Femur (tissue), 1 donor: Measurements from ENCODE around the gene BBX.
A peak's percentile ranks its signal among the peaks of the same experiment; 100 is the strongest.
"Not testable (repeated sequence)": the region's sequence is repeated elsewhere in the genome, so short reads cannot be mapped to it uniquely, and the experiment has no call there.

Source experiments
- DNase-seq: peaks from one replicate; pipeline ENCODE4 v3.0.0-alpha.2; 2017

BBX gene

GRCh38 chr3:107545680-107546120, 22.9 kb downstream of the BBX start:
- DNase-seq: no peak

- no peak for DNase-seq
Measured at GRCh38 chr3:107548601-107549000, 25.8 kb downstream of the BBX start.

- no peak for DNase-seq
Measured at GRCh38 chr3:107555359-107555758, 32.6 kb downstream of the BBX start.

- no peak for DNase-seq
Measured at GRCh38 chr3:107557743-107558142, 35.0 kb downstream of the BBX start.

- no peak for DNase-seq
Measured at GRCh38 chr3:107560166-107560565, 37.4 kb downstream of the BBX start.

- DNase-seq: no peak
Measured at GRCh38 chr3:107561980-107562379, 39.2 kb downstream of the BBX start.

- DNase-seq: no peak
Measured at GRCh38 chr3:107562969-107563529, 40.3 kb downstream of the BBX start.

- DNase-seq: not testable (repeated sequence)
Measured at GRCh38 chr3:107565244-107565643, 42.5 kb downstream of the BBX start.

GRCh38 chr3:107571089-107571488, 48.3 kb downstream of the BBX start:
- DNase-seq: not testable (repeated sequence)

GRCh38 chr3:107571492-107571891, 48.7 kb downstream of the BBX start:
- DNase-seq: not testable (repeated sequence)

- no peak for DNase-seq
Measured at GRCh38 chr3:107574650-107575049, 51.9 kb downstream of the BBX start.

- no peak for DNase-seq
Measured at GRCh38 chr3:107578091-107578490, 55.3 kb downstream of the BBX start.

- no peak for DNase-seq
Measured at GRCh38 chr3:107578523-107578922, 55.8 kb downstream of the BBX start.

GRCh38 chr3:107579371-107579770, 56.6 kb downstream of the BBX start:
- DNase-seq: no peak

GRCh38 chr3:107581230-107581629, 58.5 kb downstream of the BBX start:
- DNase-seq: no peak

- DNase-seq: no peak
Measured at GRCh38 chr3:107588217-107588616, 65.5 kb downstream of the BBX start.

- no peak for DNase-seq
Measured at GRCh38 chr3:107589454-107589853, 66.7 kb downstream of the BBX start.

GRCh38 chr3:107590786-107591185, 68.0 kb downstream of the BBX start:
- DNase-seq: no peak

GRCh38 chr3:107592073-107592472, 69.3 kb downstream of the BBX start:
- no peak for DNase-seq

- DNase-seq: no peak
Measured at GRCh38 chr3:107594870-107595269, 72.1 kb downstream of the BBX start.

- no peak for DNase-seq
Measured at GRCh38 chr3:107596639-107597038, 73.9 kb downstream of the BBX start.

GRCh38 chr3:107598926-107599771, 76.4 kb downstream of the BBX start:
- DNase-seq: peak; percentile 60

GRCh38 chr3:107599772-107600145, 77.0 kb downstream of the BBX start:
- DNase-seq: no peak

GRCh38 chr3:107600780-107601179, 78.0 kb downstream of the BBX start:
- no peak for DNase-seq
